ENCODE data around the gene STRADA.

DNA sequence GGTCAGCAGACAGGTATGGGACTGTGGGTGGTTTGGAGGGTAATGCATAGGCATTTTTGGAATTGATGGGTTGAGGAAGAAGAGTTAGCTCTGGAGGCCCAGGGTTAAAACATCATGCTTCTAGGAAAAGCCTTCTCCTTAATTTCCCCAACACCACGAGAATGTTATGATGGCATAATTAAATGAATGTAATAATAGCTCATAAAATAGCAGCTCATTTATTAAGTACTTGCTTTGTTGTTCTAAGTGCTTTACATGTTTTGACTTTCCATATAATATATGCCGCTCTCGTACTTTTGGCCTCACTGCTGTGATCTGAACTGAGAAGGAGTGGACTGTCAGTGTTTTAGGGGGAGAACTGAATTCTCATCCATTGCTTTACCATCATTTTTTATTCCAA lies 56.0 kb downstream of the STRADA start:
- TF ChIP-seq, protein P1, sequence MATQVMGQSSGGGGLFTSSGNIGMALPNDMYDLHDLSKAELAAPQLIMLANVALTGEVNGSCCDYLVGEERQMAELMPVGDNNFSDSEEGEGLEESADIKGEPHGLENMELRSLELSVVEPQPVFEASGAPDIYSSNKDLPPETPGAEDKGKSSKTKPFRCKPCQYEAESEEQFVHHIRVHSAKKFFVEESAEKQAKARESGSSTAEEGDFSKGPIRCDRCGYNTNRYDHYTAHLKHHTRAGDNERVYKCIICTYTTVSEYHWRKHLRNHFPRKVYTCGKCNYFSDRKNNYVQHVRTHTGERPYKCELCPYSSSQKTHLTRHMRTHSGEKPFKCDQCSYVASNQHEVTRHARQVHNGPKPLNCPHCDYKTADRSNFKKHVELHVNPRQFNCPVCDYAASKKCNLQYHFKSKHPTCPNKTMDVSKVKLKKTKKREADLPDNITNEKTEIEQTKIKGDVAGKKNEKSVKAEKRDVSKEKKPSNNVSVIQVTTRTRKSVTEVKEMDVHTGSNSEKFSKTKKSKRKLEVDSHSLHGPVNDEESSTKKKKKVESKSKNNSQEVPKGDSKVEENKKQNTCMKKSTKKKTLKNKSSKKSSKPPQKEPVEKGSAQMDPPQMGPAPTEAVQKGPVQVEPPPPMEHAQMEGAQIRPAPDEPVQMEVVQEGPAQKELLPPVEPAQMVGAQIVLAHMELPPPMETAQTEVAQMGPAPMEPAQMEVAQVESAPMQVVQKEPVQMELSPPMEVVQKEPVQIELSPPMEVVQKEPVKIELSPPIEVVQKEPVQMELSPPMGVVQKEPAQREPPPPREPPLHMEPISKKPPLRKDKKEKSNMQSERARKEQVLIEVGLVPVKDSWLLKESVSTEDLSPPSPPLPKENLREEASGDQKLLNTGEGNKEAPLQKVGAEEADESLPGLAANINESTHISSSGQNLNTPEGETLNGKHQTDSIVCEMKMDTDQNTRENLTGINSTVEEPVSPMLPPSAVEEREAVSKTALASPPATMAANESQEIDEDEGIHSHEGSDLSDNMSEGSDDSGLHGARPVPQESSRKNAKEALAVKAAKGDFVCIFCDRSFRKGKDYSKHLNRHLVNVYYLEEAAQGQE (IDR thresholded peaks at IDR 0.05; ENCODE audit: insufficient read depth in 1 of 2, low read depth in 2 of 2, low read length in 2 of 2), result no peak
- no peak for TF ChIP-seq TAF1 (IDR thresholded peaks at IDR 0.05; ENCODE audit: borderline replicate concordance, insufficient read depth, low read length)
- no peak for TF ChIP-seq SIN3A (IDR thresholded peaks at IDR 0.05; ENCODE audit: borderline replicate concordance, insufficient read depth, low read length)
- TF ChIP-seq POLR2AphosphoS5 (IDR thresholded peaks at IDR 0.05; ENCODE audit: low read depth, low read length), result no peak
- no peak for TF ChIP-seq FOXP2 (optimal IDR thresholded peaks at IDR 0.05; ENCODE audit: borderline replicate concordance, extremely low read depth, extremely low read length, insufficient read depth)

Measured in PFSK-1 (cell line).